HL-60 (cell line): ENCODE data around the gene CCR9.

Source experiments
- POLR2AphosphoS5 ChIP-seq: IDR thresholded peaks from 2 replicates; pipeline ENCODE4 v1.6.1; 2012; ENCODE audit warnings: low read depth
- TF ChIP-seq, protein P1 (sequence below): IDR thresholded peaks from one replicate; pipeline ENCODE4 v1.5.1; 2011; ENCODE audit warnings: low read length, control low read depth, inconsistent platforms; ENCODE audit not compliant: insufficient read depth

GRCh38 chr3:45890405-45890804 is 4.1 kb downstream of the CCR9 start:
- TF ChIP-seq, protein P1, sequence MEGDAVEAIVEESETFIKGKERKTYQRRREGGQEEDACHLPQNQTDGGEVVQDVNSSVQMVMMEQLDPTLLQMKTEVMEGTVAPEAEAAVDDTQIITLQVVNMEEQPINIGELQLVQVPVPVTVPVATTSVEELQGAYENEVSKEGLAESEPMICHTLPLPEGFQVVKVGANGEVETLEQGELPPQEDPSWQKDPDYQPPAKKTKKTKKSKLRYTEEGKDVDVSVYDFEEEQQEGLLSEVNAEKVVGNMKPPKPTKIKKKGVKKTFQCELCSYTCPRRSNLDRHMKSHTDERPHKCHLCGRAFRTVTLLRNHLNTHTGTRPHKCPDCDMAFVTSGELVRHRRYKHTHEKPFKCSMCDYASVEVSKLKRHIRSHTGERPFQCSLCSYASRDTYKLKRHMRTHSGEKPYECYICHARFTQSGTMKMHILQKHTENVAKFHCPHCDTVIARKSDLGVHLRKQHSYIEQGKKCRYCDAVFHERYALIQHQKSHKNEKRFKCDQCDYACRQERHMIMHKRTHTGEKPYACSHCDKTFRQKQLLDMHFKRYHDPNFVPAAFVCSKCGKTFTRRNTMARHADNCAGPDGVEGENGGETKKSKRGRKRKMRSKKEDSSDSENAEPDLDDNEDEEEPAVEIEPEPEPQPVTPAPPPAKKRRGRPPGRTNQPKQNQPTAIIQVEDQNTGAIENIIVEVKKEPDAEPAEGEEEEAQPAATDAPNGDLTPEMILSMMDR: no peak
- no peak for TF ChIP-seq POLR2AphosphoS5
